Small intestine (tissue), 7 donors: Measurements from ENCODE around the gene NECAB3. TPM values are rescaled to one million over a fixed set of nuclear protein-coding genes. Genes with fewer than 3 reads are reported as not detected.
"Not testable (repeated sequence)": the region's sequence is repeated elsewhere in the genome, so short reads cannot be mapped to it uniquely, and the experiment has no call there.

Experiments used
- DNase-seq, 2 donors: peaks; one replicate each; pipeline versions ENCODE4 v3.0.0 to v3.0.0-alpha.2; 2013
- FAIRE-seq: peaks from 2 replicates; lab custom pipeline; 2012; peaks lifted over from hg19 to GRCh38; lab: Jason Lieb, UNC
- H3K27ac ChIP-seq, 3 donors: one replicate each; pipeline ENCODE4 v1.5.1; 2013; ENCODE audit warnings: low read length in 2 of 3, mild to moderate bottlenecking in 2 of 3, control low read depth in 1 of 3, inconsistent platforms in 1 of 3, low read depth in 1 of 3, moderate library complexity in 1 of 3
- H3K27me3 ChIP-seq, 3 donors: one replicate each; pipeline ENCODE4 v1.6.1; 2013; ENCODE audit warnings: low read length in 3 of 3, inconsistent platforms in 1 of 3; ENCODE audit not compliant: control insufficient read depth in 3 of 3, insufficient read depth in 3 of 3
- H3K36me3 ChIP-seq, 3 donors: one replicate each; pipeline ENCODE4 v1.6.1; 2013; ENCODE audit warnings: low read length in 3 of 3, inconsistent platforms in 1 of 3, low read depth in 1 of 3, mild to moderate bottlenecking in 1 of 3, moderate library complexity in 1 of 3; ENCODE audit not compliant: control insufficient read depth in 3 of 3, insufficient read depth in 2 of 3
- H3K4me1 ChIP-seq, 3 donors: one replicate each; pipeline ENCODE4 v1.6.1; 2013; ENCODE audit warnings: low read length in 2 of 3, inconsistent platforms in 1 of 3, low read depth in 1 of 3, mild to moderate bottlenecking in 1 of 3, moderate library complexity in 1 of 3; ENCODE audit not compliant: control insufficient read depth in 3 of 3, insufficient read depth in 2 of 3
- H3K4me3 ChIP-seq, 3 donors: one replicate each; pipeline ENCODE4 v1.5.1; 2013; ENCODE audit warnings: low read length in 3 of 3, control low read depth in 1 of 3, inconsistent platforms in 1 of 3, low read depth in 1 of 3, mild to moderate bottlenecking in 1 of 3, moderate library complexity in 1 of 3
- H3K9me3 ChIP-seq, 2 donors: one replicate each; pipeline ENCODE4 v1.6.1; 2013; ENCODE audit warnings: low read depth in 1 of 2, low read length in 1 of 2; ENCODE audit not compliant: control insufficient read depth in 2 of 2, insufficient read depth in 1 of 2
- WGBS, 3 donors: extraction: QIAGEN DNeasy Blood & Tissue Kit; methylation state at CpG; one replicate each; pipeline ENCODE4 v1.1.7; 2013; 5-methylcytosine and 5-hydroxymethylcytosine counted together
- polyA plus RNA-seq, 4 donors: library from polyadenylated mRNA; stranded (reverse) in 3 of 4; unstranded in 1 of 4; fragments of 200-250 nt in 3 of 4; fragments of 120-200 nt in 1 of 4; gene quantifications; one replicate each; pipeline versions ENCODE4 v1.2.1 to v1.2.3, GENCODE V29; 2013
- donor health status: healthy with polysubstance abuse.
- donor health status: control.
- donor health status: control.
- donor health status: Bipolar disorder and iron deficiency.
- donor health status: healthy.

Gene NECAB3
- polyA plus RNA-seq, 4 donors, result 24.4 to 54.8 (median 42.2) TPM

- DNase-seq, result no peak
- no peak for FAIRE-seq
- H3K36me3 ChIP-seq, result peaks cover 5 to 56% (median 10%) of the 10 kb centered on the region in 3 donors
- H3K4me1 ChIP-seq, result peaks cover 0 to 20% (median 0%) of the 10 kb centered on the region in 3 donors
- no peak overlapping the region for H3K27ac ChIP-seq
- H3K4me3 ChIP-seq, result no peak overlapping the region
- 78 to 86% (median 80%) methylated on average over 11 of the region's 11 CpGs for WGBS, 3 donors
- no peaks in the 10 kb centered on the region for H3K9me3 ChIP-seq
- no peaks in the 10 kb centered on the region for H3K27me3 ChIP-seq
Observed at GRCh38 chr20:33647603-33648395, 26.4 kb downstream of the NECAB3 start.

GRCh38 chr20:33646959-33647602 lies 27.1 kb downstream of the NECAB3 start:
- not testable (repeated sequence) for H3K27me3 ChIP-seq, H3K9me3 ChIP-seq, DNase-seq, H3K27ac ChIP-seq, H3K4me3 ChIP-seq, FAIRE-seq
- Histone ChIP-seq H3K36me3 (peaks cover 5 to 61% (median 10%) of the 10 kb centered on the region in 3 donors), H3K4me1 (peaks cover 0 to 17% (median 0%) of the 10 kb centered on the region in 3 donors)
- 82 to 86% (median 84%) methylated on average over 14 of the region's 14 CpGs for WGBS, 3 donors

- Histone ChIP-seq H3K27me3 (no peaks in the 10 kb centered on the region), H3K4me3 (no peak overlapping the region), H3K4me1 (peaks cover 0 to 15% (median 0%) of the 10 kb centered on the region in 3 donors), H3K27ac (no peak overlapping the region), H3K36me3 (peaks cover 8 to 65% (median 10%) of the 10 kb centered on the region in 3 donors), H3K9me3 (no peaks in the 10 kb centered on the region)
- no peak for FAIRE-seq
- no peak for DNase-seq
- WGBS, 3 donors, result 88 to 94% (median 90%) methylated on average over 5 of the region's 5 CpGs
Observed at GRCh38 chr20:33646191-33646590, 28.0 kb downstream of the NECAB3 start.

GRCh38 chr20:33645396-33645795 lies 28.8 kb downstream of the NECAB3 start:
- no peaks in the 10 kb centered on the region for H3K9me3 ChIP-seq
- peaks cover 13 to 69% (median 14%) of the 10 kb centered on the region in 3 donors for H3K36me3 ChIP-seq
- WGBS, 3 donors, result 87 to 97% (median 93%) methylated on average over 2 of the region's 2 CpGs
- H3K27ac ChIP-seq, result no peak overlapping the region
- peaks cover 0 to 9% (median 0%) of the 10 kb centered on the region in 3 donors for H3K4me1 ChIP-seq
- DNase-seq (no peak), FAIRE-seq (no peak)
- no peaks in the 10 kb centered on the region for H3K27me3 ChIP-seq
- H3K4me3 ChIP-seq, result no peak overlapping the region

- FAIRE-seq (no peak), DNase-seq (peak in 1 of 2 donors; percentile 71)
- Histone ChIP-seq H3K4me3 (no peak overlapping the region), H3K36me3 (peaks cover 14 to 72% (median 14%) of the 10 kb centered on the region in 3 donors), H3K27me3 (no peaks in the 10 kb centered on the region), H3K4me1 (peaks cover 0 to 9% (median 0%) of the 10 kb centered on the region in 3 donors), H3K9me3 (no peaks in the 10 kb centered on the region), H3K27ac (no peak overlapping the region)
- 51 to 67% (median 60%) methylated on average over 4 of the region's 4 CpGs for WGBS, 3 donors
Observed at GRCh38 chr20:33645072-33645358, 29.2 kb downstream of the NECAB3 start.

GRCh38 chr20:33644313-33645071 lies 29.7 kb downstream of the NECAB3 start:
- FAIRE-seq (no peak), DNase-seq (no peak)
- H3K9me3 ChIP-seq, result no peaks in the 10 kb centered on the region
- H3K27ac ChIP-seq, result no peak overlapping the region
- peaks cover 14 to 76% (median 18%) of the 10 kb centered on the region in 3 donors for H3K36me3 ChIP-seq
- 91 to 93% (median 91%) methylated on average over 28 of the region's 28 CpGs for WGBS, 3 donors
- H3K4me3 ChIP-seq, result no peak overlapping the region
- peaks cover 0 to 9% (median 0%) of the 10 kb centered on the region in 3 donors for H3K4me1 ChIP-seq
- H3K27me3 ChIP-seq, result no peaks in the 10 kb centered on the region

- no peaks in the 10 kb centered on the region for H3K27me3 ChIP-seq
- FAIRE-seq (no peak), DNase-seq (no peak)
- peaks cover 0 to 4% (median 0%) of the 10 kb centered on the region in 3 donors for H3K4me1 ChIP-seq
- 84 to 88% (median 84%) methylated on average over 13 of the region's 13 CpGs for WGBS, 3 donors
- peaks cover 17 to 65% (median 29%) of the 10 kb centered on the region in 3 donors for H3K36me3 ChIP-seq
- no peak overlapping the region for H3K4me3 ChIP-seq
- H3K27ac ChIP-seq, result no peak overlapping the region
- H3K9me3 ChIP-seq, result no peaks in the 10 kb centered on the region
Observed at GRCh38 chr20:33640287-33640686, 33.9 kb downstream of the NECAB3 start.

- Histone ChIP-seq H3K4me1 (no peaks in the 10 kb centered on the region), H3K36me3 (peaks cover 14 to 63% (median 25%) of the 10 kb centered on the region in 3 donors), H3K4me3 (no peak overlapping the region), H3K27me3 (no peaks in the 10 kb centered on the region), H3K27ac (no peak overlapping the region), H3K9me3 (no peaks in the 10 kb centered on the region)
- no peak for FAIRE-seq
- DNase-seq, result no peak
- WGBS, 3 donors, result 91 to 100% (median 96%) methylated on average over 1 of the region's 1 CpG
Observed at GRCh38 chr20:33636776-33637175, 37.5 kb downstream of the NECAB3 start.
